Stomach (tissue), 4 donors: Measurements from ENCODE around the gene IPO11.

Source experiments
- POLR2A ChIP-seq, 4 donors: fragments of 450-650 bp; IDR thresholded peaks; one replicate each; pipeline ENCODE4 v1.6.1; 2016; ENCODE audit warnings: antibody characterized with exemption in 4 of 4, control low read depth in 2 of 4, mild to moderate bottlenecking in 1 of 4, moderate library complexity in 1 of 4
- TF ChIP-seq, protein P1 (sequence below), 7 experiments: fragments of 450-650 bp in 4 of 7; fragments of 200-600 bp in 3 of 7; sonication (generic) in 3 of 7; IDR thresholded peaks; one replicate each; pipeline ENCODE4 v1.5.1; 2016 to 2019; ENCODE audit warnings: antibody characterized with exemption in 7 of 7, control low read depth in 2 of 7, mild to moderate bottlenecking in 1 of 7

DNA sequence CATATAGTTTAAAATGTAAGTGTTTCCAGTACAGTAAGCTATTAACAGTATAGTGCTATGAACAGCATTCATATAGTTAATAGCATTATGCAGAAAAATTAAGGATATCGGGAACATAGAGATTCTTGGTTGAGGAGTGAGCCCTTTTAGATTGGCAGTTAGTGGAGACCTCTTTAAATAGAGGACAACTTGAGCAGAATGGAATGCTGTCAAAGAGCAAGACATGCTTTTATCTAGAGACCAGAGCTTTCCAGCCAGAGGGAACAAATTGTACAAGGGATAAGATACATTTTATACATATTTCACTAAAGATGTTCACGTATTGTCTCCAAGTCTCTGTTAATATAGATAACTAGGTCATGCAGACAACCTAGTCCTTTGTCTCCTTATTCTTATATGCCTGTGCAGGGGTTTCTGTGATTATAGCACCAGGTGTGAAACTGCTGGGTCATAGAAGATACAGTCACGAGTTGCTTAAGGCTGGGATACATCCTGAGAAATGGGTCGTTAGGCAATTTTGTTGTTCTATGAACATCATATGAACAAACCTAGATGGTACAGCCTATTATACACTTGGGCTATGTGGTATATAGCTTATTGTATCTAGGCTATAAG lies 6.0 kb downstream of the IPO11 start:
- TF ChIP-seq POLR2A (IDR thresholded peaks at IDR 0.05), result no peak
- TF ChIP-seq, protein P1, sequence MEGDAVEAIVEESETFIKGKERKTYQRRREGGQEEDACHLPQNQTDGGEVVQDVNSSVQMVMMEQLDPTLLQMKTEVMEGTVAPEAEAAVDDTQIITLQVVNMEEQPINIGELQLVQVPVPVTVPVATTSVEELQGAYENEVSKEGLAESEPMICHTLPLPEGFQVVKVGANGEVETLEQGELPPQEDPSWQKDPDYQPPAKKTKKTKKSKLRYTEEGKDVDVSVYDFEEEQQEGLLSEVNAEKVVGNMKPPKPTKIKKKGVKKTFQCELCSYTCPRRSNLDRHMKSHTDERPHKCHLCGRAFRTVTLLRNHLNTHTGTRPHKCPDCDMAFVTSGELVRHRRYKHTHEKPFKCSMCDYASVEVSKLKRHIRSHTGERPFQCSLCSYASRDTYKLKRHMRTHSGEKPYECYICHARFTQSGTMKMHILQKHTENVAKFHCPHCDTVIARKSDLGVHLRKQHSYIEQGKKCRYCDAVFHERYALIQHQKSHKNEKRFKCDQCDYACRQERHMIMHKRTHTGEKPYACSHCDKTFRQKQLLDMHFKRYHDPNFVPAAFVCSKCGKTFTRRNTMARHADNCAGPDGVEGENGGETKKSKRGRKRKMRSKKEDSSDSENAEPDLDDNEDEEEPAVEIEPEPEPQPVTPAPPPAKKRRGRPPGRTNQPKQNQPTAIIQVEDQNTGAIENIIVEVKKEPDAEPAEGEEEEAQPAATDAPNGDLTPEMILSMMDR (IDR thresholded peaks at IDR 0.05), result no peak
